Measurements from ENCODE around the gene PTCHD4.

PTCHD4 gene

DNA sequence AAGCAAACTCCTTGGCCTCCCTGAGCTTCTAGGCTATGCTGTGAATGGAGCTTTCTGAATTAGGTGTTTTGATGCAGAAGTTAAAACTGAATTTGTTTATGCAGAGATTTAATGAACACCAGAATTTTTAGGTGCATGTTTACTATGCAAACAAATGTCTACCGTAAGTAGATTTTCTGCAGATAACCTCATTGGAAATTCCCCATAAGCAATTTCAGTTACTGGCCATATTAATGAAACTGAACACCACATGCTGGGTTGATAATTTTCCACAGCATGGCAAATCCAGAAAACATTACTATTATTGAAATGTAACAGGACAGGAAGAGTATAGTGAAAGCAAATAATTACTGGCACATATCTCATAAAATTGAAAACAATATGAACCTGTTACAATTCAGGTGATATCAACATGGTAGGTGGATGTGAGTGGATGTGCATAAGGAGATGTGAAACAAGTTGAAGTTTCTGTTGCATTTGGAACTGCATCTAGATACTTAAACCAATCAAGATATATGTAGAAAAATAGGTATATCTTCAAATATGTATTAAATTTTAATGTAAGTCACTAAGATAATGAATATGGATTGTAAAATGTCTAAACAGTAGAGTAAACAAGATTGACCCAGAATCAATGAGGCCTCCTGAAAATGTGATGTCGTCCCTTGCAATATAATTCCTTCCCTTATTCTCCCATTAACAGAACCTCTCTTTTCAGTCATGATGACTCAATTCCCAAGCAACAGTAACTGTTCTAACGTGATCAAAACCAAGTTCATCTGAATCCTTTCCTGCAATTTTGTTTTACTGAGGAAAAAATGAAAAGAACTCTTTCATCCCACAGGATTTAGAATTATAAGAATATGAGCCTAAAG lies 11.0 kb downstream of the PTCHD4 start:
- DNase-seq, result no peak

DNA sequence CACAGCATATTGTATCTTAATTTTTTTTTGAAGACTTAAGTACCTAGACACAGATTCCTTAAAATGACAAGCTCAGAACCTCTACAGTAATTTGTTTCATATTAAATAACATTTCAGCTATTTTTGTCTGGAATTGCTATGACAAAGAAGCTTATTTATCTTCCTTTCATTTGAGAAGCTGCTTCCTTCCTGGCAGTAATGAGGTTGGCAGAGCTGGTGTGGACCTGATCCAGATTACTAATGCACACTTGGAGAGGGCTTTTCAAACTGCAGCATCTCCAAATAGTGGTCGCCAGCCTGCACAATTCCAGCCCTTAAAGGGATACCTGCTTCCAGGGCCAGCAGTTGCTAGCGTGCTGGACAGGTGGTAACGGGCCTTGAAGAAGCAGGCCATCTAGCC lies 12.1 kb downstream of the PTCHD4 start:
- DNase-seq, result no peak

DNA sequence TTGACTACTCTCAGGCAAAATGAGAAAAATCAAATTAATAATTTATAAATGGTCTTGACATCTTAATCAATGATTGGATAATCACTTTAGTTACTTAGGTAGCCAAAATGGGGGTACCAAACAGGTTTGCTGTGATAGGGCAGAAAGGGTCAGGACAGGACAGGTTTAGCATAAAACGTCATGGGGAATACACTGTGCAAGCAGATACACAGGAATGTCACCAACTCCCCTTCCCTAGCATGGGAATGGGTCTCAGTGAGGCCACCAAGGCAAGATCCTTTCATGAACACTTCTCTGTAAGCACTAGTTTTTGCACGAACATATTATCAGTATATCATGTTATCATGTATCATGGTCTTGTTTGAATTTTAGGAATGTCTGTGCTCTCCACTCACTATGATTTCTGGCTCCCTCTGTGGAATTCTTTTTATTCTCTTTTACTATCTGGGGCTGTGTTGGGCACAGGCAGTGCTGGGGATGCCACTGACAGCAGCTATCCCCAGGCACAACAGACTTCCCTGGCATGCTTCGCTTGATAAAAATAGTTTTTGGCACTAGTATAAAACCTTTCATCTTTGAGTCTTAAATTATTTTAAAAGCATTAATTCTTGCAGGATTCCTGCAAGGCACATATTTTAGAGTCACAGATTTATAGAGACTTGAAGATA lies 18.3 kb downstream of the PTCHD4 start:
- DNase-seq, result no peak

DNA sequence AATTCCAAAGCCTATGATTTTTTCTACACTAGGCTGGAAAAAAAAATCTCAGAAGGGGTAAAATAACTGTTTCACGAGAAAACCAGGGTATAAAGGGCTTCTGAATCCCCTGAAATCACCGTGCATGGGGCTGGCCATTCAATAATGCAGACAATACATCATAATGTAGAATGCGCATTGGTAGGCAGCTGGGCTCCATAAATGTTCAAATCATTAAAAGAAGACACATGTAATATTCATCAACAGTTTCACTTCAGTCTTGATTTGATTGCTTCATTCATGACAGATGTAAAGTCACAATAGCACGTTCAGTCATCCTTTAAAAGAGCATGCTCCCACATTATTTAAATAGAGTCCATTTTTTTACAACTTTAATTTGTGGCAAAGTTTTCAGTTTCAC lies 20.5 kb downstream of the PTCHD4 start:
- DNase-seq, result no peak

DNA sequence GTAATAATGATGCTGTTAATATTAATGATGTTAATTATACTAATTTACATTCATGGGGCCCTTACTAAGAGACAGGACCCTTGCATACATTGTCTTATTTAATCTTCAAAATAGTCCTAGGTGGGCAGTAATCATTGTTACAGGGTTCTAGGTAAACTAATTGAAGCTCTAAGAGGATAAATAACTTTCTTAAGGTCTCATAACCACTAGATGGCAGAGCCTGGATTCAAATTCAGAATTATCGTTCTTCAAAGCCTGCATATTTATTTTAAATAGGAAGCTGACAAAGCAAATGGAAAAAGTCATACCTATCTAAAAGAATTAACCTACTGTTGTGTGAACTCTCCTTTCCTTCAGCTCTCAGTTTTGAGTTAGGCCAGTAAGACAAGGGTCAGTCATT lies 23.5 kb downstream of the PTCHD4 start:
- no peak for DNase-seq

DNA sequence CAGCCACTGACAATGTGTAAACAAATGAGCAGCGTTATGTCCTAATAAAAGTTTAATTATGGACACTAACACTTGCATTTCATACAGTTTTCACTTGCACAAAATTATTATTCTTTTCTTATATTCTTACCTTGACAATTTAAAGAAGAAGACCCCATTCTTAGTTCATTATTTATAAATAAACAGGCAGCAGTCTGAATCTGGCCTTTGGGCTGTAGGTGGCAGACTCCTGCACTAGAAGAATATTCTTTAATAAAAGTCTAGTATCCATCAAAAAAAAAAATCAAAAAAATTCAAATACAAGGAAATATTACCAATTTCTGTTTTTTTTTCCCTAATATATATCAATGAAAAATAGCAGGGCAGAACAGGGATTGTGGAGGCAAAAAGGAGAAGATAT lies 24.8 kb downstream of the PTCHD4 start:
- no peak for DNase-seq

DNA sequence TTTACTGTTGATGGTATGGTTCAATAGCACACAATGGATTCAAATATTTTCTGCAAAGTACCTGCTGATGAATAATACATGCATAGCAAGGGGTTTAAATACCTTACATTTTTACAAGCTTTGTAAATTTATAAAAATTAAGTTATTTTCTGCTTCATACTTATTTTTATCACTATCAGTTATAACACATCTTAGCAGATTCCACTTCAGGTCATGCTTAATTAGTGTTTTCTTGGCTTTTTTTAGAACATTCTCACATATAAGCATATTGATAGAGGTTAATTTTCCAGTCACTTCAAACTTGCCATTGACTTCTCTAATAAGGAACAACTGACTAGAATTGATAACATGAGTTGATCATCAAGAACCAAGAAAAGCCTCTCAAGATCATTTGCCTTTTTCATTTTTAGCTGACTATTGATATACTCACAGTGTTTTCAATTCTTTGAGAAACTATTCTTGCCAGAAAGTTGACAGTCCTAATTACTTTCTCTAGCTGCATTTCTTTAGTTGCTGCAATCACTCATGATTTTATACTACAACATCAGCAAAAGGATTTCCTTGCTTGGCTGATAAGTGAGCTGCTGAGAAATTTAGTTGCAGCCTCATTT lies 25.8 kb downstream of the PTCHD4 start:
- no peak for DNase-seq

DNA sequence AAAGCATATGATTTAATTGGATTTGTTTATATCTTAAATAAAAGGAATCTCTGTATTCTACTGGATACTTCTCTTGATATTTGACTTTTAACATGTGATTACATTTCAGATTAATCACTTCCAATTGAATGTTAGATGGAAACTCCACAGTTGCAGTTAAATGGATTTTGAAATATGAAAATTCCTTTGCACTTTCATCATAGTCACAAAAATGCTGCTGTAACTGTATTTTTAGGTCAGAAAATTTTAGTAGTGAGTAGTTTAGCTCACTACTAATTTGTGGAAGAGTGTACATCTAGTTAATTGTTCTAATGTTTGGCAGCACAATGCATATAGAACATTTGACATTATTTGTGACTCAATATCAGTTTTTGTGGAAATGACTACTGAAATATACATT lies 26.8 kb downstream of the PTCHD4 start:
- DNase-seq, result no peak

DNA sequence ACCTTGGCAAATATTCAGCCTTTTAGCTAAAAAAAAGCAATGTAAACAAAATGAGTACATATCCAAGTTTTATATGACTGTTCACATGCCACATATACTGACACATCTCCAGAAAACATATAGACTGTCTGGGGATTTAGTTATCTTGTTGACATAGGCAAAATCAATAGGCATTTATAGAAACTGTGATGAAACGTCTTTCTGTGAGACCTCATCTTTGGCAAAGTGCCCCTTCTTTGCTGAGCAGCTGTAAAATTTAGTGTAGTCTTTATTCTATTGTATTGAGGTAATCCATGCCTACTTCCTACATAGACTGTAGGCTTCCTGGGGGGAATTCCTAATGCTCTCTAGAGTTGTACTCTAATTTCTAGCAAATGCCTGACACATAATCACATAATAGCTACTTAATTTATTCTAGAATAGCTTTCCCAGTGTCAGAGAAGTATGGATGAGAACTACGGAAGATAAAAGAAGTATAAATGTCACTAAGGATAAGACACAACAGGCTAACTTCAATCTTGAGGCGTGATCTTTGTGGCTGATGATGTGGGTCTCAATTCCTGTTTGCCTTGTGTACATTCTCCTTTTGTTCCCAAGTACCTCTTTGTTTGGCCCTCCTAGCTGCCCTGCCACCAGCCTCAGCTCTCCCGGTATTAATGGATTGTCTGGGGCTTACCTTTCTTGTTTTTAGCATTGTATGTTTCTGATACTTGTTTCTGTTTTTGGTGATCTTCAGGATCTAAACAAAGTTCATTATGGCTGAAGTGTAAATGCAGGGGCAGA lies 30.6 kb downstream of the PTCHD4 start:
- DNase-seq, result no peak

DNA sequence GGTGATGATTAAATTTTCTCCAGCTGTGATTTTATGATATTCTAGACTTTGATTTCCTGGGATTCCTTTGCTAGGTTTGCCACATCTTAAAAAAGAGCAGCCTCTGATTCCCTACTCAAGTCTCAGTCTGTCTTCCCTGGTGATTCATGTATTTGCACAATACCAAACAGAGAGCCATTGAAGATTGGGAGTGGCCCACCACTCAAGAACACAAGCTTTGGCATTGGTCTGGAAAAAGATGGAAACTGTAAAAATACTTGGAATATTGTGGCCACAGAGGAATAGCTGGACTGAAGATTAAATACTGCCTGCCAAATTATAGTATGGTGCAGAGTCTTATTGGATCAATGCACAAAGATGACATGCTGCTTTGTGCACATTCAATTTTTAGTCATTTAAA lies 32.9 kb downstream of the PTCHD4 start:
- DNase-seq, result no peak

DNA sequence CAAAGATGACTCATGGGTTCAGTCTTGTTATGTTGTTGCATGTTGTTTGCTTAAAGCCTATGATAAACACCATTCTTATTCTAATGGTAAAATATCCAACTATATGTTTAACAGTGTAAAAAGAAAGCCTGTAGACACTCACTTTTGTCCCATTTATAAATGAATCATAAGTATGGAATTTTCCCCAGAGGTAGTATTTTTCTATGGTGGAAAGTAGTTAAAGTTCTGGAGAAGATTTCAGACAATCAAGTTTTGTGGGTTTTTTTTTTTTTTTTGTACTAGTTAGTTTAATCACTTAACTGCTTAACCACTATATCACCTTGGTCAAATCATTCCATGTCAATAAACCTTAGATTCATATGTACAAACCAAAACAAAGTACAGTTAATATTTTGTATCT lies 35.8 kb downstream of the PTCHD4 start:
- no peak for DNase-seq

DNA sequence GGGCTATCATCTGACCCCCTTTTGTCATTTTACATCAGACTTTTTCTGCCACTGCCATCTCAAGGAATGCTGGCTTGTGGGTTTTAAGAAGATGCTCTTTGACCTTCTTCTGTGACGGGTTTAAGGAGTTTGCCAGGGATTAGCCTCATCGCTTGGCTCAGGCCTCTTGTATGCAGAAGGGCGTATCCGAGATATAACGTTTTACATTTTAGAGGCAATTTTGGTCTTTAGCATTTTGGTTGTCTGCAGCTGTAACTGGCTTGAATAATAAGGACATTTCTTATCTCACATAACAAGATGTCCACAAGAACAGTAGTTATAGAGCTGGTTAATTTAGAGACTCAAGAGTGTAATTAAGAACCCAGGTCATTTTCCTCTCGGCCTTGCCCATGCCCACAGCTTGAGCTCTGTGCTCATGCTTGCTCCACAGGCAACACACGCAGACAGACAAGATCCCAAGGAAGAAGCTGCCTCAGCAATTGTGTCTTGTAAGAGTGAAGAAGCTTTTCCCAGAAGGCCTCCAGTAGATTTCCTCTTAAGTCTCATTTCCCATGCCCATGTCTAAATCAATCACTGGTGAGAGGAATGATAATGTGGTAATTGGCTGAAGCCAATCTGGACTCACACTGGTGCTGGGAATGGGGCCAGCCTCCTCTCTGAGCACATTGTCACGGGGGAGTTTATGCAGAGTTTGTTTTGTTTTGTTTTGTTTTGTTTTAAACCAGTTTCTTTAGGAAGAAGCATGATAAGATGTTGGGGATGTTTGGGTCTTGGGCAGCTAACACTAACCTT lies 36.8 kb downstream of the PTCHD4 start:
- DNase-seq, result no peak

DNA sequence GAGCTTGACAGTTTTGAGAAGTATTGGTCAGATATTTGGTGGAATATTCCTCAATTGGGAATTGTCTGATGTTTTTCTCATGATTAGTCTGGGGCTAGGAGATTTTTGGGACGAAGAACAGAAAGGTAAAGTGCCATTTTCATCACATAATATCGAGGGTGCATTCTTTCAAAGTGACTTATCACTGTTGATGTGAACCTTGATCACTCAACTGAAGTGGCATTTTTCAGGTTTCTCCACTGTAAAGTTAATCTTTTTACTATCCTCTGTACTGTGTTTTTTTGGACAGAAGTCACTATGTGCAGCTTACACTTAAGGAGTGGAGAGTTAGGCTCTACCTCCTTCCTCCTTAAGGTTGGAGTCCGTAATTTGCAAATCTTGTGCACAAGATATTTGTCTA lies 39.2 kb downstream of the PTCHD4 start:
- DNase-seq, result no peak

DNA sequence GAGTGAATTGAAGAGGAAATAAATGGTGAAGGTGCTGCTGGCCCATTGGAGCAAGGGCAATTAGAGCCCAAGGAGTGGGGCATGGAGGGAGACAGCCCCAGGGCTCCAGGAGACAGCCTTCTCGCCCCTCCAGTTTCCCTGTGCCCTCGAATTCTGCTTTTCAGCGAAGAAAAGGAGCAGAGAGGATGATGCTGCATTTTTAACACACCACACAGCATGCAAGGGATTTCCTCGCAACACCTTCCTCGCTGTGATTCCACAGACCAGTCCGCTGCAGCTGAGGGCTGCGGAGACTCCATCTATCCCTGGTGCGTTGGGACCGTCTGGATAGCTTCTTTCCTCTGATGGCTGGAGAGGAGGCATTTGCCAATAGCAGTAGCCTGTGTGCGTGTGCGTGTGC lies 41.7 kb downstream of the PTCHD4 start:
- DNase-seq, result no peak

DNA sequence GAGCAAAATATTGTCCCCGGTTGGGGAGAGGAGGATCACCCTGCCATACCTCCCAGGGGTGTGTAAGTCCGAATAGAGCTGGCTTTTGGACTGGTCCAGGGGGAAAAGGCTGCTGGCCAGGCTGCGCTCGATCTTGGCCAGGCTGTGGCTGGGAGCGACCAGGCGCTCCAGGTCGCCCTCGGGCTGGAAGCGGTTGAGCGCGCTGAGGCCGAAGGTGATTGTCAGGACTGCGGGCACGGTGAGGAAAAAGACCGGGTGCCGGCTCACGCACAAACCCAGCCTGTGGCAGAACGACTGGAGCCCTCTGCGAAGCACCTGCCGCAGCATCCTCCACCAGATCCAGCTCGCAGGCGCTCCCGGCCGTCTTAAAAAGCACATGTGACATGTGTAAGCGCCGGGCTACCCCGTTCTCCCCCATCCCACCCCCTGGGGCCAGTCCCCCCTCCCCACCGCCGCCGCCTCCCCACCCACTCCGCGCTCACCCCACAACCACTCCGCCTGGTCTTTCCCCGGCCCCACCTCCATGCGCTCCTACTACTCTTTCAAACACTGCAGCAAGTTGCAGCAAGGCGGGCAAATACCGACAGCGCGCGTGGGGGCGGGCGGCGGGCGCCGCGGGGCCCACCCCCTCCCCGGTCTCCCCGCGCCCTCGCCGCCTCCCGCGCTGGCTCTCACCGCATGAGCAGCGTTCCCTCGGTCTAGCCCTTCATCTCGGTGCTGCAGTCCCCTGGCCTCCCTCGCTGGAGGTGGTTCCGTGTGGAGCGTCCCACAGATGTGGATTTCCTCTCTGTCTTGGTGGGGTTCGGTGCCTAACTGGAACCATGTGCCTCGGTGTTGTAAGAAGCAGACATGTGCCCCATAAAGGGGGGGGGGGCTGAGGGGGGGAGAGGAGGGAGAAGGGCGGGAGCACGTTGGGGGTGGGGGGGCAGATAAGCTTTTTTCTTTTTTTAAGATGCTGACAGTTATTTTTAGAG lies 42.4 kb downstream of the PTCHD4 start:
- no peak for DNase-seq

DNA sequence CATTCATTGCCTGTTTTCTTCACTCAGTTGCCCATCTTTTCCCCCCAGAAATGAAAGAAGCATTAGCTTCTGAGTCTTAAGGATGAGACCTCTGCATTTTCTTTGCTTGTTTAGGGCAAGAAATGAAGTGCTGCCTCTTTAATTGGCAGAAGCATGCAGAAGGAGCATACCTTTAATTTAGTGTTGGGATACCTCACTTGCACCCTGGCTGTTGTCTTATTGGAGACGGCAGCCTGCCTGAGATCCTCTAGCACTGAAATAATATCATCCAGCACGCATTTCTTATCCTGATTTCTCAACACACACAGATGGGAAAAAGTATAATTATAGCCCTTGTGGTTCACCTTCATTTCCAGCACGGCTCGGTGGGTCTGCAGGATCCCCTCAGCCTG lies 43.1 kb downstream of the PTCHD4 start:
- no peak for DNase-seq

DNA sequence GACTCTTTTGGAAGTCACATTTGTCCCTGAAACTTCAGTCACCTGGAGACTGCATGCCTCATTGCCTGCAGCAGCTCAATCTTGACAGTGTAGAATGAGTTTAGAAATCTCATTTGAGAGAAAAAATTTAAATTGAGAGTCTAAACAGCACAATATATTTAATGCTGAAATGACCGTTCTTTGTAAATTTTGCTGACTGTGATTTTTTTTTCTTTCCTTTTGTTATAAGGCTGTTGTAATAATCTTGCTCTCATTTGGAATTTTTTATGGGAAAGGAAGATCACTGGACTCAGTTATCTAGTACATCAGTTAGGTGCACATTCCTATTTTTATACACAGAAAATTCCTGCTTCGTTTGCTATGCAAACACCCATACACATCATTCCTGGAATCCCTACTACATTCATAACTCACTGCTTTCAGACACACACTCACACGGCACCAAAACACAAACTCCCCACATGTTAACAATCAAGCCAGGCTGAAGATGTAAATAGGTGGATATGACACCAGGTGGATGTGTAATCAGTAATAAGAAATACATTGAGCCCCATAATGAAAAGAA lies 43.8 kb downstream of the PTCHD4 start:
- DNase-seq, result no peak

DNA sequence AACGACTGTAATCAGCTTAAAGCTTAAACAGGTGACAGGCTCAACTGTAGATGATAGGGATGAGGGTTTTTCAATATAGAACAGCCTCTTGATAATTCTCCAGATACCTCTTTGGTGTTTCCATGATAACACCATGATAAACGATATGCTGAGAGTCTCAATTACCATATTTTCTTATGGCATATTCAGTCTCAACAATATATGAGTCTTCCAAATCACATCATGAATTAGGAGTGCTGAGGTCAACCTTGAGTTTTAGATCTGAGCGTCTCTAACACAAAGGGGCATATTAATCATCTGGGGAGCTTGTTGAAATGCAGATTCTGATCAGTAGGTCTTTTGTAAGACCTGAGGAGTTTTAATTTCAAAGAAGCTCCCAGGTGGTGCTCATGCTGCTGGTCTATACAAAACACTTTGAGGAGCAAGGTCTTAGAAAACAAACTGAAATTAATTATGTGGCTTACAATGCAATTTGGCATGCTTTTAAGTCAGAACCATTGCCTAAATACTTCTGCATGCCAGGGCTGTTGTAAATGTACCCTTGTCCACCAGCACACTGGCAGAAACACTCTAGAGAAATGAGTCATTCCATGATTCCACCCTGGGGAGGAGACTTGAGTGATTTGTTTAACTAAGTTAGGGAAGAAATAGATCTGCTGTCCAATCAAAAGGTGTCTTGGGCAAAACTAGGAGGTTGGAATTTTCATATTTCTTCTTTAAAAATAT lies 49.6 kb downstream of the PTCHD4 start:
- no peak for DNase-seq

All from activated CD4-positive, alpha-beta T cell treated with anti-CD3 and anti-CD28 coated beads, Interleukin-2, Interleukin-6, amounts not matched to agents 100 ng/mL and 50 ng/mL, durations not matched to agents 16 hours and 8 hours (primary cell).